Testis (tissue), 2 donors: Measurements from ENCODE around the gene RAD9B.

Source experiments
- CTCF ChIP-seq, 3 experiments: fragments of 450-650 bp in 2 of 3; fragments of 200-600 bp in 1 of 3; sonication (generic) in 1 of 3; IDR thresholded peaks; one replicate each; pipeline ENCODE4 v1.5.1; 2016 to 2019; ENCODE audit warnings: antibody characterized with exemption in 3 of 3, mild to moderate bottlenecking in 2 of 3, moderate library complexity in 1 of 3
- POLR2A ChIP-seq: fragments of 450-650 bp; IDR thresholded peaks from one replicate; pipeline ENCODE4 v1.6.1; 2017; ENCODE audit warnings: antibody characterized with exemption, mild to moderate bottlenecking, moderate library complexity

- TF ChIP-seq POLR2A (no peak), CTCF (IDR thresholded peaks at IDR 0.05) (no peak)
Measured at GRCh38 chr12:110545812-110546211, 43.7 kb downstream of the RAD9B start.
